DMS 273 (cell line): Measurements from ENCODE around the gene FBXO47.
"Not testable (repeated sequence)": the region's sequence is repeated elsewhere in the genome, so short reads cannot be mapped to it uniquely, and the experiment has no call there.

Experiments used
- DNase-seq: peaks from one replicate; lab custom pipeline; 2025; ENCODE audit not compliant: unreplicated experiment; lab: John Stamatoyannopoulos, UW

Gene FBXO47

GRCh38 chr17:38981636-38982035 is 14.4 kb upstream of the FBXO47 start:
- DNase-seq: no peak

DNA sequence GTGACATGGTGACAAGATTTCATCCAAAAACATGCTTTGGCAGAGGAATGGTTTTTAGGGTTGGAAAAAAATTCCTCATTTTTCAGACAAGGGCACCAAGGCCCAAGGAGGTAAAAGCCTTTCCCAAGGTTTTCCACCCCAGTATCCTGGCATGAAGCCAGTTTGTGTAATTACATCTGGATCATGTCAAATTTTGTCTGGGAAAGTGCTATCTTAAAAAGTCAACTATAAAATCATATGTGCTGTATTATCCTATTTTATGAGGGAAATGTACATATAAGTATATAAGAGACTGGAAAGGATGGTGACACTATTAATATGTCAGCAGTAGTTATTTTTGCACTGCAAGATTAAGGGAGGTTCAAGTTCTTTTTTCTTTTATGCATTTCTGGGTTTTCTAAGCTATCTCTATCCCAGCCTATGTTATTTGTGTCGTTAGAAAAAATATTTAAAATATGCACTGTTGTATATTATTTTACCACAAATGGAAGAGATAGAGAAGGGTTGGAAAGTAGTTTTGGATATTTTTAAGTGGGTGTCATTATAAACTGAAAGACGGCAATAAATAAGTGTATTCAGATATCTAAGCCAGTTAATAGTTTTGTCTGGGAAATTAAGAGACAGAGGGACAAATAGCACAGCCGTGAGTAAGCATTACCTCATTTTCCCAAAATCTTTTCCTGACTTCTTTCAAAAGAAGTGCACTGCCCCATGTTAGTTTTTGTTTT is 13.5 kb upstream of the FBXO47 start:
- DNase-seq: peak; percentile 48

- DNase-seq: no peak
Measured at GRCh38 chr17:38978180-38978579, 11.0 kb upstream of the FBXO47 start.

GRCh38 chr17:38976187-38976551 is 9.0 kb upstream of the FBXO47 start:
- DNase-seq: not testable (repeated sequence)

DNA sequence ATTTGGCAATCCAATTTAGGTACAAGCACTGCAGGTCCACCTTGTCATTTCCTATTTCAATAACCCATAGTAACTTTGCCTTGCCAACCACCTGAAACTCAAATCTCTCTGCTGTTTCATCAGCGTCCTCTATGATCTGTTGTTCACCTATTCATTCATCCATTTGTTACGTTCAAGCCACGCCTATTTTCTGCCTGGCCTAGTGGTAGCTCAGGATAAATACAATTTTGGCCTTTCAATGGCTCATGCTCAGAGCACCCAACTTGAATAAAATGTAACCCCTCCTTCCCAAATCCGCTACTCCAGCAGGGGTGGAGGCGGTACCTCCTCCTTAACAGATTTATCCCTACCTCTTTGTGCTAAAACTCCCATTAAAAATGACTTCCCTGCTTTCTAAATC is 3.6 kb upstream of the FBXO47 start:
- DNase-seq: no peak

DNA sequence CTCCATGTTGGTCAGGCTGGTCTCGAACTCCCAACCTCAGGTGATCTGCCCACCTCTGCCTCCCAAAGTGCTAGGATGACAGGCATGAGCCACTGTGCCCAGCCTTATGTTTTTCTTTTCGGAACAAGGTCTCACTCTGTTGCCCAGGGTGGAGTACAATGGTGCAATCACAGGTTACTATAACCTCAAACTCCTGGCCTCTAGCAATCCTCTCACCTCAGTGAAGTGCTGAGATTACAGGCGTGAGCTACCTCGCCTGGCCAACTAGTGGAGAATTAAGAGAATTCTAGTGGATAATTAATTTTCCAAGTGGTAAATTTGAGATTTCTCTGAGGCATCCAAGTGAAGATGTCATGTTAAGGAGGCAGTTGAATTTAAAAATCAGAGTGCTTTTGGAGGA is 2.9 kb upstream of the FBXO47 start:
- no peak for DNase-seq

- no peak for DNase-seq
Measured at GRCh38 chr17:38969281-38969680, 2.1 kb upstream of the FBXO47 start.

- DNase-seq: no peak
Measured at GRCh38 chr17:38961413-38961812, 5.8 kb downstream of the FBXO47 start.

- no peak for DNase-seq
Measured at GRCh38 chr17:38960402-38960801, 6.8 kb downstream of the FBXO47 start.

GRCh38 chr17:38959508-38959907 is 7.7 kb downstream of the FBXO47 start:
- no peak for DNase-seq

DNA sequence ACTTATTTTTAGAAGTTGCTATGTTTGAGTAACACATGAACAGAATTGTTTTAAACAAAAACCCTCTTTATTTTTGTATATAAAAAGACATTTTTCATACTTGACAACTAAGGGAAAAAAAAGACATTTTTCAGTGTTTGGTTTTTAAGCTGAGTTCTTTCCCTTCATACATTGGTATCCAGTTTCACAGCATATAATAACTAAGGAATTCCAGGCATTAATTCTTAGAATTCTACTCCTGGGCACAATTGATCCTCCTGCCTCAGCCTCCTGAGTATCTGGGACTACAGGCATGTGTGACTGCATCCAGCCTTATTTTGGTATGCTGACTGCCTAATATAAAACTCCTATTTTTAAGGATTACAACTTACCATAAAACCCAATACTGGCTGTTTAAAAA is 8.4 kb downstream of the FBXO47 start:
- no peak for DNase-seq

- DNase-seq: no peak
Measured at GRCh38 chr17:38958326-38958725, 8.9 kb downstream of the FBXO47 start.

DNA sequence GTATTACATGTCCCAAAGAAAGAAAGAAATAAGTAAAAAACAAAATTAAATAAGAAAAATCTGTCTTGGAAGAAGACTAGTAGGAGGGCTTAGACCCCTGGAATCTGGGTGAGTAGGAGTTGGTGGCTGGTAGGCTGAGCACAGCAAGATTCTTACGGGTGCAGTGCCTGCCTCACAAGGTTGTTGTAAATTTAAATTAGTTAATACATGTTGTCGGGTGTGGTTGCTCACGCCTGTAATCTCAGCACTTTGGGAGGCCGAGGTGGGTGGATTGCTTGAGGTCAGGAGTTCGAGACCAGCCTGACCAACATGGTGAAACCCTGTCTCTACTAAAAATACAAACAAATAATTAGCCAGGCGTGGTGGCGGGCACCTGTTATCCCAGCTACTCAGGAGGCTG is 13.4 kb downstream of the FBXO47 start:
- not testable (repeated sequence) for DNase-seq

DNA sequence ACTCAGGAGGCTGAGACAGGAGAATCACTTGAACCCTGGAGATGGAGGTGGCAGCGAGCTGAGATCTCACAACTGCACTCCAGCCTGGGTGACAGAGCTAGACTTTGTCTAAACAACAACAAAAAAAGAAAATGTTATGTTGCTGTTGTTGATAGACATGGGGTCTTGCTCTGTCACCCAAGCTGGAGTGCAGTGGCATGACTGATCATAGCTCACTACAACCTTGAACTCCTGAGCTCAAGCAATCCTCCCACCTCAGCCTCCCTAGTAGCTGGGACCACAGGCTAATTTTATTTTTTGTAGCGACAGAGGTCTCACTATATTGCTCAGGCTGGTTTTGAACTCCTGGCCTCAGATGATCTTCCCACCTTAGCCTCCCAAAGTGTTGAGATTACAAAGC is 20.0 kb downstream of the FBXO47 start:
- no peak for DNase-seq

- no peak for DNase-seq
Measured at GRCh38 chr17:38943607-38944006, 23.6 kb downstream of the FBXO47 start.

GRCh38 chr17:38942696-38943334 is 24.4 kb downstream of the FBXO47 start:
- peak; percentile 48 for DNase-seq

GRCh38 chr17:38940404-38940803 is 26.8 kb downstream of the FBXO47 start:
- DNase-seq: no peak

GRCh38 chr17:38939987-38940386 is 27.2 kb downstream of the FBXO47 start:
- DNase-seq: no peak

DNA sequence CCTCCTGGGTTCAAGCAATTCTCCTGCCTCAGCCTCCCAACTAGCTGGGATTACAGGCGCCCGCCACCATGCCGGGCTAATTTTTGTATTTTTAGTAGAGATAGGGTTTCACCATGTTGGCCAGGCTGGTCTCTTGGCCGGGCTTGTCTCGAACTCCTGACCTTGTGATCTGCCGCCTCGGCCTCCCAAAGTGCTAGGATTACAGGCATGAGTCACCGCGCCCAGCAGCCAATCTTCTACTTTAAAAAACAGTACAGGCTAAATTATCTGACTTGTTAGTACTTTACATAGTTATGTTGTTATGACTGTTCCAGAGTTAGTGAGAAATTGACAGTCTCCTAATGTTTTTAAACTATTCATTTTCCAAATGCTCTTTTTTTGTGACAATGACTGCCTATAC is 33.2 kb downstream of the FBXO47 start:
- DNase-seq: not testable (repeated sequence)

GRCh38 chr17:38930782-38931181 is 36.4 kb downstream of the FBXO47 start:
- DNase-seq: not testable (repeated sequence)

- DNase-seq: no peak
Measured at GRCh38 chr17:38926293-38927070, 40.7 kb downstream of the FBXO47 start.
